GM19463 (cell line): ENCODE results near the gene MLPH.
A peak's percentile ranks its signal among the peaks of the same experiment; 100 is the strongest.

ENCODE experiments used
- ATAC-seq: cut with Tn5 transposase; IDR thresholded peaks from one replicate; pipeline ENCODE4 v1.9.1; 2021; ENCODE audit warnings: mild to moderate bottlenecking, moderate library complexity; ENCODE audit not compliant: unreplicated experiment

Gene MLPH

DNA sequence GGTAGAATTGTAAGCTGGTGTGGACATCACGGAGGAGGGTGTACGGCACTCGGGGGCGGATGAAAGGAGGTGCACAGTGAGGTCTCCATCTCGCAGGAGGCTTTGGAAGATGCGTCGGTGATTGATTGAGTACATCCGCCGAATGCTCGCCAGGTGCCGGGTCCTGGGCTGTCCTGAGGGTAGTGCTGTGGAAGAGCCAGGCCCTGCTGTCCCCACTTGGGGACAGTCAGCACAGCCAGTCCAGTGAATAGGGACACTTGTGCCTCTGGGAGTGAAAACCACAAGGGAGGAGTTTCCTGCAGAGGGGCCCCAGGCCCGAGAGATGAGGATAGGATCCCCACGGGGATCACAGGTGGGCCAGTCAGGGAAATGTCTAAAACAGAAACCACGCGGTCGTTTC, 28.1 kb downstream of the MLPH start:
- no peak for ATAC-seq

DNA sequence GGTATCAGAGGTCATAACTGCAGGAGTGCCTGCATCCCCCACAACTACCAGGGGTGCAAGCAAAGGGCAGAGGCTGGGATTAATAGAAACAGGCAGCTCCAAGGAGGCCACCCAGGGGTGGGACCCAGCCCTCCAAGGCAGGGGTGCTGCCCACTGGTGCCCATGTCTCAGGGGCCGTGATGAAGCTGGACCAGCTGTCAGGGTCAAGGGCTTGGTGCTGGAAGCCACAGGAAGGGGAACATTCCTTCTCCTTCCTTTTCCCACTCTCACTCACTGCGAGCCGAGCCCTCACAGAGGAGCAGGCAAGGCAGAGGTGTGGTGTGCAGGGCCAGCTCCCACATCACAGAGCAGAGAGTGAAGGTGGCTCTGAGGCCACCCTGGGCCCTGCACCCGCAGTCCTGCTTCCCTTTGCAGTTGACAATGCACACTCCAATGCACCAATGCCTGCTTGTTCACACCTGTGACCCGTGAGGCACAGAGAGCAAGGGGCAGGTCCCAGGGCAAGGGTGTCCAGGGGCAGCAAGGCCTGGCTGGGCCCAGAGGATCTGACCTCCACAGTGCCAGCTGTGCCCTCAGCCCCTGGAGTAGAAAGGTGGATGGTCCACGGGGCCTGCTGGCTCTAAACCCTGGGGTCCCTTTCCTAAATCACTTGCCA, 28.7 kb downstream of the MLPH start:
- no peak for ATAC-seq

GRCh38 chr2:237517163-237517562, 30.1 kb downstream of the MLPH start:
- no peak for ATAC-seq

DNA sequence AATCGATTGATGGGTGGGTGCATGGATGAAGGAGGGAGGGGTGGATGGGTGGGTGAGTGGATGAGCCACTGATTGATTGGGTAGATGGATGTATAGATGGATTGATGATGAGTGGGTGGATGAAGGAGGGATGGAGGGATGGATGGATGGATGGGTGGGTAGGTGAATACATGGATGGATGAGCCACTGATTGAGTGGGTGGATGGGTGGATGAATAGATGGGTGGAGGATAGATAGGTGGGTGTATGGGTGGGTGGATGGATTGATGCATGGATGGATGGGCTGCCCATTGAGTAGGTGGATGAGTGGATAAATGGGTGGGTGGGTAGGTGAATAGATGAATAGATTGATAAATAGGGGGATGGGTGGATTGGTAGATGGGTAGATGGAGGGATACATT, 30.9 kb downstream of the MLPH start:
- no peak for ATAC-seq

GRCh38 chr2:237519506-237520245, 32.6 kb downstream of the MLPH start:
- ATAC-seq, result no peak

GRCh38 chr2:237520290-237520689, 33.2 kb downstream of the MLPH start:
- no peak for ATAC-seq

DNA sequence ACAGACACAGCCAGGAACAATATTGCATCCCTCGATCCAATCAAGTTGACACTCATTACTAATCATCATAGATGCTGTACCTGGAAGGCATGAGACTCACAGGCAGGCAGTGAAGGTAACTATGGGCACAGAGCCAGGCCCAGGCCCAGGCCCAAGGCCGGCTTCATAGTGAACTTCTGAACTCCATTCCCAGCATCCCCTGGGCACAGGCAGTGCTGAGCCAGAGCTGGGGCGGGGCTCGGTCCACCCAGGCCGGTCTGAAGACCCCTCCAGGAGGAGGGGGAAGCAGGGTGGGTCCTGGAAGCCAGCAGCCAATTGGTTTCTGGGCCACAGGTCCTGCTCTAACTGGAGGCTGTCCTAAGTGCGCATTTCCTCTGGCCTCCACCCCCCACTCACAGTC, 37.6 kb downstream of the MLPH start:
- ATAC-seq, result no peak

DNA sequence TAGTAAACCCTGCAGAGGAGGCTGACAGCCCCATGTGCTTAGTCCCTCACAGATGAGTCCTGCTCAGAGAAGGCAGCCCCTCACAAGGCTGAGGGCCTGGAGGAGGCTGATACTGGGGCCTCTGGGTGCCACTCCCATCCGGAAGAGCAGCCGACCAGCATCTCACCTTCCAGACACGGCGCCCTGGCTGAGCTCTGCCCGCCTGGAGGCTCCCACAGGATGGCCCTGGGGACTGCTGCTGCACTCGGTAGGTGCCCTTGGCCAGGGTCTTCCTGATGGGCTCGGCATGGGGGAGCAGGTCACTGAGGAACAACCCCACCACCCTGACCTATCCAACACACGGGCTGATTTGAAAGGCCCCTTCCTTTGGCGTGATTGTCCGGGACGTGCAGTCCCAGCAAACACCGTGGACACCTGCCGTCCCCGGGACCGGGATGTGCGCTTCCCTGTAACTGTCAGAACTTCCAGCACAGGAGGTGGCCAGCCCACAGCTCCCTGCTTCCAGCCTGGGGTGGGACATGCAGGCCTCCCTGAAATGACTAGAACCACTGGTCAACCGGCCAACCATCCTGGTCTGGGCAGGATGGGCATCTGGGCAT, 38.6 kb downstream of the MLPH start:
- ATAC-seq, result no peak

DNA sequence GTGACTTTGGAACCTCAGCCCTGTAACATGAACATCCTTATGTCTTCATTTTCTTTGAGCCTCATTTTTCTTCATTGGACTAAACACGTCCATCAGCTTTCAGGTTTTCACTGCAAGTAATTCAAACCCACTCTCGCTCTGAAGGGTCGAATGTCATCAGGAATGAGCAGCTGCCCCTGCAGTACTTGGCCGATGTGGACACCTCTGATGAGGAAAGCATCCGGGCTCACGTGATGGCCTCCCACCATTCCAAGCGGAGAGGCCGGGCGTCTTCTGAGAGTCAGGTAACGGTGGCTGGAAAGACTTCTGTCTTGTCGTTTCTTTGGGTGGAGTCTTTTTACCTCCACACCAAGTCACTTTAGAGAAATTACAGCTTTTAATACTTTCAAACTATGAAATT, 40.2 kb downstream of the MLPH start:
- no peak for ATAC-seq

GRCh38 chr2:237527766-237528165, 40.7 kb downstream of the MLPH start:
- ATAC-seq, result no peak

- ATAC-seq, result peak; percentile 81
Observed at GRCh38 chr2:237529452-237530402, 42.7 kb downstream of the MLPH start.

DNA sequence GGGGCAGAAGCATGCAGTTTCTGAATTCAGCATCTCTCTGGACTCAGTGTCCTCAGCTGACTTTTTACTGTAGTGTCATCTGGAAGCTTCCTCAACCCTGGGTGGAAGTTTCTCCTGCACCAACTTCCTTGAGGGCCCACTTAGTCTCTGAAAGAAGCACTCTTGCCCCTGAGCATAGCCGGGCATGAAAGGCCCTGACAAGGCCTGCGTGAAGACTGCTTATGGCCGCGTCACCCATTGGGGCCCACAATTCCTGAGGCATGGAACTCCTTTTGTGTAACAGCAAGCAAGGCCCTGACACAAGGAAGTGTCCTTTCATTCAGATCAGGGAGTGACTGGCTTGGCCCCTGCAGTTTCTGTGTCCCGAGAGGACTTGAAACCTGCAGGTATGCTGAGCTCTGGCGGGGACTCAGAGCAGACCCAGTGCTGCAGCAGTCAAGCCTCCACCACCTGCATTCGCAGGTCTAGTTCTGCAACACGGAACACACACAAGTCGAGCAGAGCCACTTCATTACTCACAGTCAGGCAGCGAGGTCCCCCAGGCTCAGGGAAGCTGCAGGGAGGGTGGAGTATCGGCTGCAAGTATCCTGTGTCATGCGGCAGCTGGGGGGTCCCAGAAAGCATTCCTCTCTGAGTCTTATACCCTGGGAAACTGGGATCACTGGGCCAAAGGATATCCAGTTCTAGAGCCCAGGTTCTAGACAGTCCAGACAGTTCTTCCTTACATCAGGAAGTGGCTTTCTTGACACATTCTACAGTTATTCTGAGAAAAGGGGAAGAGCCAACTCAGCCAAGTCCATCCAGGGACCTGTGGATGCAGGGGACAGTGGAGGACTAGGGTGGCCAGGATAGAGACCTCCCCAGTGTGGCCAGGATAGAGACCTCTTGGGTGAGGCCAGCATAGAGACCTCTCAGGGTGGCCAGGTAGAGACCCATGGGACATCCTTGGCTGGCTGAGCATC, 43.7 kb downstream of the MLPH start:
- ATAC-seq, result peak; percentile 44

GRCh38 chr2:237532160-237532559, 45.1 kb downstream of the MLPH start:
- no peak for ATAC-seq

DNA sequence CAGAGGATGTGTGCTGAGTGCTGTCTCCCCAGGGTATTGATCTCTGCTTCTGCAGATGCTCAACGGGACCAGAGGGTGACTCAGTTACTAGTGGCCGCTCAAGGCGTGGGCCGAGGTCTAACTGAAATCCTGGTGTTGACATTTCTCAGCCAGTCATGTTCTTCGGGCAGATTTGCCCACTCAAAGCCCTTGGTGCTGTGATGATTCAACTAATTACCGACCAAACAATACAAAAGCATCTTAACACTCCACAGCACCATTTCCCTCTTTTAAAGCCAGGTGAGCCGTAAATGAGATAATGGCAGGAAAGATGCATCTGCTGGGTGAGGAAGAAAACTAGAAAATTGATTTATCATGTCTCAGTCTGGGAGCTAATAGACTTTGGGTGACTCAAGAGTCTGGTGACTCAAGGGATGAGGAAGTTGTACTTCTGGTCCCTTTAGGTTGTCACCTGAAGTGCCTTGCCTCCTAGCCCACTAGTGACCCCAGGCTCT, 46.7 kb downstream of the MLPH start:
- ATAC-seq, result no peak

DNA sequence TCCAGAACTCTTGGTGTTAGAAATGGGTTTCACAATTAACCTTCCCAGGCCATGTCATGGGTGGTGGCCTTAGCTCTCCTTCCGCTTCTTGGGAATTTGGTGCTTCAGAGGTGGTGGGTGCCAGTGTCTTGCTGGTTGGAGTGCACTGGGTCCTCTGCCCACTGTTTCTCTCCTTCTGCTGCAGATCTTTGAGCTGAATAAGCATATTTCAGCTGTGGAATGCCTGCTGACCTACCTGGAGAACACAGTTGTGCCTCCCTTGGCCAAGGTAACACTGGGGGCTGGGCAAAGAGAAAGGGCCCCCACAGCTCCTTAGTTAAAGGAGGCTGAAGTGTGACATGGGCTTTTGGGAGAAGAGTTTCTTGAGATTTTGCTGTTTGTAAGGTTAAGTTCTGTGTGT, 47.3 kb downstream of the MLPH start:
- ATAC-seq, result no peak

GRCh38 chr2:237535385-237536082, 48.5 kb downstream of the MLPH start:
- ATAC-seq, result no peak

DNA sequence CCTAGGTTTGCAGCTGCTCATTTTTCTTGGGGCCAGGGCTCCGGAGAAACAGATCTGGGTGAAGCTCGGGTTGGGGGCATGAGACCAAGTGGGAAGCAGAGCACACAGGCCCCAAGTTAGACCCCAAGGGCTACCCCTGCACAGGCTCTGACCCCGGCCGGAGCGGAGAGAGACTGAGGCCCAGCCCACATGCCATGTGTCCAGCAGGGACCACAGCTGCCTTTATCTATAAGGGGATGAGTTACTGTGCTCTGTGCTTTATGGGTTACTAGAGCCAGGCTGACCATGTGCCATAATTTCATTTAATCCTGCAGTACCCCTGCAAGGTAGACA, 49.0 kb downstream of the MLPH start:
- ATAC-seq, result no peak

DNA sequence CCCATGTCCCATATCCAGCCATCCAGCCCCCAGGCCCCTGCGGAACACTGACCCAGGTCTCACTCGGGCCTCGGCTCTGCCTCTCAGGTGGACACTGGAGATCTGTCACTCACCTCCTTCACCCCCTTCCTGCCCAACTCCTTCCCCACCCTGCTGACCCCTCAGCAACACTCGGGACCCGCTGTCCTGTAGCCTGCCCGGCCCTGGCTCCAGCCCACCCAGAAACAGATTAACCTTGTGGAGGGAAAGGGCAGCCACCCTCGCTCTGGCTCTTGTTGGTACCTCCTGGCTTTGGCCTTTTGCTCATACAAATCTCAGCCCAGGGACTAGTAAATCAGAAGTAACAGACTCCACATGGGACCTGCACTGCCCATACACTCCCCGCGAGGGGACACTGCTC, 49.6 kb downstream of the MLPH start:
- no peak for ATAC-seq

GRCh38 chr2:237538001-237538720, 51.1 kb downstream of the MLPH start:
- no peak for ATAC-seq
